ENCODE data around the gene KLK10. TPM values are rescaled to one million over a fixed set of nuclear protein-coding genes. Genes with fewer than 3 reads are reported as not detected.

Gene KLK10
- total RNA-seq, 1 experiment from 2014 or later = 28.0 TPM

DNA sequence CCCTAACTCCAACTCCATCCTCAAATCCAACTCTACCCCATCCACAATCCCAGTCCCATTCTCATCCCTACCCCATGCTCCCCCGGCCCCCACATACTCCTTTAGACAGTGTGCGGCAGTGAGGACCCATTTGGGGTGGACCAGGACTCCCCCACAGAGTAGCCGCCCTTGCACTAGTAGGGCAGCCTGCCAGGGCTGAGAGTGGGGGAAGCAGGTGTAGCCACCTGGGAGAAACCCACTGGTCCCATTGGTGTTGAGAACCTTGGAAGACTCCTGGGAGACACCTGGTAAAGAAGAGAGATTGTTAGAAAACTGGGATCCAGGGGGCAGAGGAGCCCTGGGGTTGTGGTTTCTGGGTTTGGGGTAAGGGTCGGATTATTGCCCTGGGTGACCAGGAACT, 40.8 kb upstream of the KLK10 start:
- H3K27me3 ChIP-seq (ENCODE audit: insufficient read depth, low read depth) = peaks cover 92% of the 10 kb centered on the region
- no peaks in the 10 kb centered on the region for H3F3A ChIP-seq (ENCODE audit: insufficient read depth, low read depth)
- H3K36me3 ChIP-seq (ENCODE audit: low read depth) = no peaks in the 10 kb centered on the region
- ChIA-PET CTCF (no interaction called here), POLR2A (ENCODE audit: unreplicated experiment) (no interaction called here)
- H3K9me2 ChIP-seq (ENCODE audit: insufficient read depth) = no peaks in the 10 kb centered on the region
- no peaks in the 10 kb centered on the region for H3K9me3 ChIP-seq (ENCODE audit: insufficient read depth, low read depth)
- intact Hi-C loops (cut with micrococcal nuclease; ENCODE audit: unreplicated experiment) = no loop called here
- no peak overlapping the region for H3K27ac ChIP-seq
- no peak overlapping the region for H3K4me3 ChIP-seq
- no peaks in the 10 kb centered on the region for H3K4me1 ChIP-seq (replicated peaks; ENCODE audit: insufficient read depth)
- no peaks in the 10 kb centered on the region for H4K20me1 ChIP-seq (ENCODE audit: insufficient read depth)
- TF ChIP-seq, protein P1, sequence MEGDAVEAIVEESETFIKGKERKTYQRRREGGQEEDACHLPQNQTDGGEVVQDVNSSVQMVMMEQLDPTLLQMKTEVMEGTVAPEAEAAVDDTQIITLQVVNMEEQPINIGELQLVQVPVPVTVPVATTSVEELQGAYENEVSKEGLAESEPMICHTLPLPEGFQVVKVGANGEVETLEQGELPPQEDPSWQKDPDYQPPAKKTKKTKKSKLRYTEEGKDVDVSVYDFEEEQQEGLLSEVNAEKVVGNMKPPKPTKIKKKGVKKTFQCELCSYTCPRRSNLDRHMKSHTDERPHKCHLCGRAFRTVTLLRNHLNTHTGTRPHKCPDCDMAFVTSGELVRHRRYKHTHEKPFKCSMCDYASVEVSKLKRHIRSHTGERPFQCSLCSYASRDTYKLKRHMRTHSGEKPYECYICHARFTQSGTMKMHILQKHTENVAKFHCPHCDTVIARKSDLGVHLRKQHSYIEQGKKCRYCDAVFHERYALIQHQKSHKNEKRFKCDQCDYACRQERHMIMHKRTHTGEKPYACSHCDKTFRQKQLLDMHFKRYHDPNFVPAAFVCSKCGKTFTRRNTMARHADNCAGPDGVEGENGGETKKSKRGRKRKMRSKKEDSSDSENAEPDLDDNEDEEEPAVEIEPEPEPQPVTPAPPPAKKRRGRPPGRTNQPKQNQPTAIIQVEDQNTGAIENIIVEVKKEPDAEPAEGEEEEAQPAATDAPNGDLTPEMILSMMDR (conservative IDR thresholded peaks at IDR 0.05) = no peak
- no peak for TF ChIP-seq EZH2 (IDR thresholded peaks at IDR 0.05; ENCODE audit: low read depth)
- no TSS peak for BruUV-seq (replicated peaks)
- no peak for DNase-seq
- no peaks in the 10 kb centered on the region for H3K79me2 ChIP-seq (ENCODE audit: low read depth)
- H3K4me2 ChIP-seq = no peak overlapping the region
- no peak overlapping the region for H2AFZ ChIP-seq

DNA sequence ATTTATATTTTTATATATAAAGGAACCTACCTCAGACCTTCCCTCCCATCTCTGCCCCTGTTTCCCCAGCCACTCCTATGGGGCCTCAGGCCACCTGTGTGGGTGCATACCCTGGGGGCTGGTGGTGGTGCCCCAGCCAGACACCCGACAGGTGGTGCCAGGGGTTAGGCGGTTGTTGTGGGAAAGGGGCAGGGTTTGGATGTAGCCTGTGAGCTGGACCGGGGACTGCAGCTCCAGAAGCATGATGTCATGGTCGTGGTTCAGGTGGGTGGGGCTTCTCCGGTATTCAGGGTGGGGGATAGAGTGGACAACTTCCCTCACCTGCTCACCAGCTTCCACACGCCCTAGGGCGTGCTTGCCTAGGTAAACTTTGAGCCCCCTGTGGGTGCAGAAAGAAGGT, 40.2 kb upstream of the KLK10 start:
- H4K20me1 ChIP-seq (ENCODE audit: insufficient read depth) = no peaks in the 10 kb centered on the region
- no peak overlapping the region for H3K27ac ChIP-seq
- intact Hi-C loops (cut with micrococcal nuclease; ENCODE audit: unreplicated experiment) = no loop called here
- no peaks in the 10 kb centered on the region for H3K9me3 ChIP-seq (ENCODE audit: insufficient read depth, low read depth)
- no peak overlapping the region for H3K4me3 ChIP-seq
- no peaks in the 10 kb centered on the region for H3K79me2 ChIP-seq (ENCODE audit: low read depth)
- TF ChIP-seq EZH2 (IDR thresholded peaks at IDR 0.05; ENCODE audit: low read depth) = no peak
- TF ChIP-seq, protein P1 (conservative IDR thresholded peaks at IDR 0.05) = no peak
- no peaks in the 10 kb centered on the region for H3F3A ChIP-seq (ENCODE audit: insufficient read depth, low read depth)
- H3K27me3 ChIP-seq (ENCODE audit: insufficient read depth, low read depth) = peaks cover 92% of the 10 kb centered on the region
- no peaks in the 10 kb centered on the region for H3K4me1 ChIP-seq (replicated peaks; ENCODE audit: insufficient read depth)
- ChIA-PET CTCF (interaction anchor here (0.6 kb wide), 1 partner anchor 14 kb away, joined by 4 read pairs; no protein-coding TSS in a partner anchor), POLR2A (ENCODE audit: unreplicated experiment) (no interaction called here)
- H3K36me3 ChIP-seq (ENCODE audit: low read depth) = no peaks in the 10 kb centered on the region
- DNase-seq = no peak
- no peaks in the 10 kb centered on the region for H3K9me2 ChIP-seq (ENCODE audit: insufficient read depth)
- H3K4me2 ChIP-seq = no peak overlapping the region
- no peak overlapping the region for H2AFZ ChIP-seq
- BruUV-seq (replicated peaks) = no TSS peak

DNA sequence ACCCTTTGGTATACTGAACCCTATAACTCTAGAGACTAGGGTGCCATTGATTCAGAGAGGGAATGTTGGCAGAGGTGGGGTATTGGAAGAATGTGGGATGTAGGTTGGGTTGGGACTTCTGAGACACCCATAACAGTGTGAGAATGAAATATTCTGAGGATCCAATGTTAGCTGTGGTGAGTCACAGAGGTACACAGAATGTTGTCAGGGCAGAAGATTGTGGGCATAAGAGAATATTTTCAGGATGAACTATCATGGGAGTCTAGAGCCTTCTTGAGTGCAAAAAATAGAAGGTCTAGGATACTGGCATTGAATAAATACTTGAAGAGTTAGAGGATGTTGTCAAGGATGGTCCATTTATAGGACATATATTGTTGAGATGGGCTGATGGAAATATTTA, 36.4 kb upstream of the KLK10 start:
- no peak overlapping the region for H2AFZ ChIP-seq
- H3K36me3 ChIP-seq (ENCODE audit: low read depth) = no peaks in the 10 kb centered on the region
- H3K4me2 ChIP-seq = no peak overlapping the region
- H3K79me2 ChIP-seq (ENCODE audit: low read depth) = no peaks in the 10 kb centered on the region
- no peaks in the 10 kb centered on the region for H3K4me1 ChIP-seq (replicated peaks; ENCODE audit: insufficient read depth)
- H3F3A ChIP-seq (ENCODE audit: insufficient read depth, low read depth) = no peaks in the 10 kb centered on the region
- intact Hi-C loops (cut with micrococcal nuclease; ENCODE audit: unreplicated experiment) = no loop called here
- ChIA-PET CTCF (no interaction called here), POLR2A (ENCODE audit: unreplicated experiment) (no interaction called here)
- H3K9me3 ChIP-seq (ENCODE audit: insufficient read depth, low read depth) = no peaks in the 10 kb centered on the region
- DNase-seq = no peak
- peaks cover 84% of the 10 kb centered on the region for H3K27me3 ChIP-seq (ENCODE audit: insufficient read depth, low read depth)
- TF ChIP-seq, protein P1 (conservative IDR thresholded peaks at IDR 0.05) = no peak
- TF ChIP-seq EZH2 (IDR thresholded peaks at IDR 0.05; ENCODE audit: low read depth) = no peak
- H3K27ac ChIP-seq = no peak overlapping the region
- no TSS peak for BruUV-seq (replicated peaks)
- no peaks in the 10 kb centered on the region for H4K20me1 ChIP-seq (ENCODE audit: insufficient read depth)
- no peak overlapping the region for H3K4me3 ChIP-seq
- H3K9me2 ChIP-seq (ENCODE audit: insufficient read depth) = no peaks in the 10 kb centered on the region

Data from PC-9 (cell line).